Cardiac muscle cell (in vitro differentiated cells and primary cell): ENCODE results near the gene CLIP2. TPM values are rescaled to one million over a fixed set of nuclear protein-coding genes. Genes with fewer than 3 reads are reported as not detected.

Experiments
- DNase-seq, 2 donors: peaks; one replicate each; pipeline versions ENCODE4 v3.0.0 to v3.0.0-alpha.2; 2010 to 2017; ENCODE audit warnings: low read depth in 1 of 2, low spot score in 1 of 2
- H3K27ac ChIP-seq: fragments of 200-600 bp; sonication (generic); 2 replicates; pipeline ENCODE4 v1.5.1; 2016
- H3K27me3 ChIP-seq: fragments of 200-600 bp; sonication (generic); 2 replicates; pipeline ENCODE4 v1.6.0; 2016; ENCODE audit warnings: control low read depth
- H3K36me3 ChIP-seq: fragments of 200-600 bp; sonication (generic); 2 replicates; pipeline ENCODE4 v1.5.1; 2016; ENCODE audit warnings: control low read depth
- H3K4me1 ChIP-seq: fragments of 200-600 bp; sonication (generic); 2 replicates; pipeline ENCODE4 v1.8.1; 2017; ENCODE audit warnings: low read depth, mild to moderate bottlenecking, mixed run types
- H3K4me3 ChIP-seq: fragments of 200-600 bp; sonication (generic); 2 replicates; pipeline ENCODE4 v1.5.1; 2016; ENCODE audit warnings: mild to moderate bottlenecking
- H3K9me3 ChIP-seq: fragments of 200-600 bp; sonication (generic); 2 replicates; pipeline ENCODE4 v1.5.1; 2017; ENCODE audit warnings: low read depth, mild to moderate bottlenecking, control low read depth
- polyA plus RNA-seq: library from polyadenylated mRNA; unstranded; fragments of >200 nt; fragmentation: Nextera tagmentation; extraction: Ambion mirVana; gene quantifications from 2 replicates; pipeline ENCODE4 v1.2.1, GENCODE V29; 2016
- total RNA-seq: library from RNA; depleted of rRNA; stranded (reverse); fragments of >200 nt; gene quantifications from 2 replicates; pipeline ENCODE4 v1.2.3, GENCODE V29; 2016
- TF ChIP-seq, protein P1 (sequence below): IDR thresholded peaks from 2 replicates; pipeline ENCODE4 v1.5.1; 2012; ENCODE audit warnings: low read depth, mild to moderate bottlenecking, low read length

CLIP2 gene
- total and polyA plus RNA-seq, 2 experiments from 2014 or later, result 11.1 to 20.0 TPM

GRCh38 chr7:74277636-74278035 lies 11.6 kb upstream of the CLIP2 start:
- no peaks in the 10 kb centered on the region for H3K9me3 ChIP-seq
- H3K4me3 ChIP-seq, result no peak overlapping the region
- H3K27ac ChIP-seq, result no peak overlapping the region
- H3K36me3 ChIP-seq, result no peaks in the 10 kb centered on the region
- TF ChIP-seq, protein P1, sequence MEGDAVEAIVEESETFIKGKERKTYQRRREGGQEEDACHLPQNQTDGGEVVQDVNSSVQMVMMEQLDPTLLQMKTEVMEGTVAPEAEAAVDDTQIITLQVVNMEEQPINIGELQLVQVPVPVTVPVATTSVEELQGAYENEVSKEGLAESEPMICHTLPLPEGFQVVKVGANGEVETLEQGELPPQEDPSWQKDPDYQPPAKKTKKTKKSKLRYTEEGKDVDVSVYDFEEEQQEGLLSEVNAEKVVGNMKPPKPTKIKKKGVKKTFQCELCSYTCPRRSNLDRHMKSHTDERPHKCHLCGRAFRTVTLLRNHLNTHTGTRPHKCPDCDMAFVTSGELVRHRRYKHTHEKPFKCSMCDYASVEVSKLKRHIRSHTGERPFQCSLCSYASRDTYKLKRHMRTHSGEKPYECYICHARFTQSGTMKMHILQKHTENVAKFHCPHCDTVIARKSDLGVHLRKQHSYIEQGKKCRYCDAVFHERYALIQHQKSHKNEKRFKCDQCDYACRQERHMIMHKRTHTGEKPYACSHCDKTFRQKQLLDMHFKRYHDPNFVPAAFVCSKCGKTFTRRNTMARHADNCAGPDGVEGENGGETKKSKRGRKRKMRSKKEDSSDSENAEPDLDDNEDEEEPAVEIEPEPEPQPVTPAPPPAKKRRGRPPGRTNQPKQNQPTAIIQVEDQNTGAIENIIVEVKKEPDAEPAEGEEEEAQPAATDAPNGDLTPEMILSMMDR, result no peak
- no peak for DNase-seq
- no peaks in the 10 kb centered on the region for H3K27me3 ChIP-seq
- peaks cover 4% of the 10 kb centered on the region for H3K4me1 ChIP-seq

DNA sequence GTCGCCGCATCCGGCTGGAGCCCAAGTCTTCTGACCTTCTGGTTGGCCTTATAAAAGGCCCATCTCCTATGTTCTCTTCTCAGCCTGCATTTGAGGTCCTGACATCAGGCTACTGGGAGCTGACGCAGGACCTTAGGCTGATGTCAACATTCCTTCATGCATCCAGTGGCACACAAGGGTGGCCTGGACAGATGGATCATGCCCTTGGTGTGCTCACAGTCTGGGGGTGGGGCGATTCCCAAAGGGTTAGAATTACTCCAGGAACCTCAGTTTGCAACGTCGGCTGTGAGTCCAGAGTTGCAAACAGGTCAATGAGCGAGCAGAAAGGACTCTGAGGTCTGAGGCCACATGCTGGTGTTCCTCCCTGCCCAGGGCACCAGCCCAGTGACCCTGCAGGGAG lies 8.2 kb upstream of the CLIP2 start:
- Histone ChIP-seq H3K27me3 (no peaks in the 10 kb centered on the region), H3K4me3 (no peak overlapping the region), H3K27ac (no peak overlapping the region), H3K9me3 (no peaks in the 10 kb centered on the region), H3K4me1 (peaks cover 4% of the 10 kb centered on the region), H3K36me3 (no peaks in the 10 kb centered on the region)
- DNase-seq, result no peak
- TF ChIP-seq, protein P1, result no peak

DNA sequence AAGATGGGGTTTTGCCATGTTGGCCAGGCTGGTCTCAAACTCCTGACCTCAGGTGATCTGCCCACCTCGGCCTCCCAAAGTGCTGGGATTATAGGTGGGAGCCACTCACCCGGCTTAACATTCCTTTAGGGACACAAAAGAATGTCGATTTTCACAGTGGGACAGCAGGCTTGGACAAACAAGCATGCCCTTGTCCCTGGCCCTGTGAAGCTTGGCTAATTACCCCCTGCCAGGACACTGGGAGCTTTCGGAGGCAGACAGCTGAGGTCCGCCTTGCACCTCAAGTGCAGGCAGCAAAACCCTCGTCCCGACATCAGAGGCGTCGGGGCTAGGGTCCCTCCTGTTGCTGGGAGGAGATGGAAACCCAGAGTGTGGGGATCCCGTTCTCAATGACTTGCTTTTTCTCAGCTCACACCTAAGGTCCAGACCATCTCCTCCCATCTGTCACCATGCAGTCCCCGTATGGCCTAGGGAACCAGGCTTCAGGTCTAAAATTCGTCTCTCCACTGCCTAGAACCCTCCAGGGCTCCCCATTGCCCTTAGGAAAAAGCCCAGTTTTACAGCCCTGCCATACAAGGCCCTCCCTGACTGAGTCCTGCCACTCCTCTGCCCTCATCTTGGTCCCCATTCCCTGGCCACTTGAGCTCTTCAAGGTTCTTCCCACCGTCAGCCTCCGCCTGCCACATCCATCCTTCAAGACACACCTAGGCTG lies 6.3 kb upstream of the CLIP2 start:
- TF ChIP-seq, protein P1, result no peak
- no peak overlapping the region for H3K27ac ChIP-seq
- no peak overlapping the region for H3K4me3 ChIP-seq
- no peaks in the 10 kb centered on the region for H3K27me3 ChIP-seq
- no peak for DNase-seq
- H3K4me1 ChIP-seq, result peaks cover 4% of the 10 kb centered on the region
- no peaks in the 10 kb centered on the region for H3K9me3 ChIP-seq
- no peaks in the 10 kb centered on the region for H3K36me3 ChIP-seq

DNA sequence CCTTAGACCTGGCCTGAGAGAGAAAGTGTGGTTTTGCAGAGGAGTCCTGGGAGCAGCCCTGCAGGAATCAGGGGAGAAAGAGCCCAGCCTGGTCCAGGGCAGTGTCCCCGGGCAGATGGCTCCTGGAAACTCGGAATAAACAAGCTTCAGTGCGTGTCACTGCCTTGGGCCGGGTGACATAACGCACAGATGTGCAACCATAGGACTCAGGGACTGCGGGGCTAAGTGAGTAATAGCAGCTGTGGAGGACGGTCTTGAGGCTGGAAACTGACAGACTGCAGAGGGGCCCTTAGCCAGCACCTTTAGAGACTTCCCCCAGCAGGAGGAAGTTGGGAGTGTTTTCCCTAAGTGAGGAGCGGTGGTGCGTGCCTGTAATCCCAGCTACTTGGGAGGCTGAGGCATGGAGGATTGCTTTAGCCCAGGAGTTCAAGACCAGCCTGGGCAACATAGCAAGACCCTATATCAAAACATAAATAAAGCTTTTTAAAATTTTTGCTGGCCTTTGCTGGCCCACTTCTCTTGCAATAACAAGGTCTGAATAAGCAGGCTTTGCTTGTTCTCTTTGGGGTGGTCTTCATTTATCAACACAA lies 5.3 kb upstream of the CLIP2 start:
- TF ChIP-seq, protein P1, result no peak
- Histone ChIP-seq H3K36me3 (no peaks in the 10 kb centered on the region), H3K9me3 (no peaks in the 10 kb centered on the region), H3K4me1 (peaks cover 4% of the 10 kb centered on the region), H3K27me3 (no peaks in the 10 kb centered on the region), H3K4me3 (no peak overlapping the region), H3K27ac (no peak overlapping the region)
- DNase-seq, result no peak

GRCh38 chr7:74284781-74285259 lies 4.4 kb upstream of the CLIP2 start:
- no peaks in the 10 kb centered on the region for H3K4me1 ChIP-seq
- no peaks in the 10 kb centered on the region for H3K9me3 ChIP-seq
- TF ChIP-seq, protein P1, result no peak
- H3K4me3 ChIP-seq, result no peak overlapping the region
- no peaks in the 10 kb centered on the region for H3K36me3 ChIP-seq
- DNase-seq, result no peak
- peaks cover 4% of the 10 kb centered on the region for H3K27me3 ChIP-seq
- H3K27ac ChIP-seq, result no peak overlapping the region
